Ishikawa (cell line): ENCODE measurements around the gene IRS2.

Experiments used
- CEBPB ChIP-seq: IDR thresholded peaks from 2 replicates; pipeline ENCODE4 v1.6.1; 2012
- CREB1 ChIP-seq: IDR thresholded peaks from 2 replicates; pipeline ENCODE4 v1.6.1; 2012; ENCODE audit warnings: low read depth
- EGR1 ChIP-seq: IDR thresholded peaks from 2 replicates; pipeline ENCODE4 v1.6.1; 2012
- EP300 ChIP-seq: IDR thresholded peaks from 2 replicates; pipeline ENCODE4 v1.6.1; 2012; ENCODE audit warnings: borderline replicate concordance
- FOXM1 ChIP-seq: IDR thresholded peaks from 2 replicates; pipeline ENCODE4 v1.6.1; 2012; ENCODE audit warnings: low read depth, borderline replicate concordance
- NFIC ChIP-seq: IDR thresholded peaks from 2 replicates; pipeline ENCODE4 v1.6.1; 2012
- RAD21 ChIP-seq: IDR thresholded peaks from 2 replicates; pipeline ENCODE4 v1.6.1; 2012; ENCODE audit warnings: low read depth
- TAF1 ChIP-seq: IDR thresholded peaks from 2 replicates; pipeline ENCODE4 v1.6.1; 2012; ENCODE audit warnings: low read depth, mild to moderate bottlenecking
- TCF12 ChIP-seq: IDR thresholded peaks from 2 replicates; pipeline ENCODE4 v1.6.1; 2012; ENCODE audit warnings: low read depth
- TEAD4 ChIP-seq: IDR thresholded peaks from 2 replicates; pipeline ENCODE4 v1.6.1; 2012
- YY1 ChIP-seq: IDR thresholded peaks from 2 replicates; pipeline ENCODE4 v1.6.1; 2012; ENCODE audit warnings: low read depth
- ZBTB7A ChIP-seq: IDR thresholded peaks from 2 replicates; pipeline ENCODE4 v1.6.1; 2012; ENCODE audit warnings: low read depth
- TF ChIP-seq, protein P1 (sequence below): IDR thresholded peaks from 2 replicates; pipeline ENCODE4 v1.6.1; 2012; ENCODE audit warnings: low read depth, mild to moderate bottlenecking
- TF ChIP-seq, protein P2 (sequence below): IDR thresholded peaks from 2 replicates; pipeline ENCODE4 v1.6.1; 2012
- TF ChIP-seq, protein P3 (sequence below): IDR thresholded peaks from 2 replicates; pipeline ENCODE4 v1.6.1; 2012

Gene IRS2

DNA sequence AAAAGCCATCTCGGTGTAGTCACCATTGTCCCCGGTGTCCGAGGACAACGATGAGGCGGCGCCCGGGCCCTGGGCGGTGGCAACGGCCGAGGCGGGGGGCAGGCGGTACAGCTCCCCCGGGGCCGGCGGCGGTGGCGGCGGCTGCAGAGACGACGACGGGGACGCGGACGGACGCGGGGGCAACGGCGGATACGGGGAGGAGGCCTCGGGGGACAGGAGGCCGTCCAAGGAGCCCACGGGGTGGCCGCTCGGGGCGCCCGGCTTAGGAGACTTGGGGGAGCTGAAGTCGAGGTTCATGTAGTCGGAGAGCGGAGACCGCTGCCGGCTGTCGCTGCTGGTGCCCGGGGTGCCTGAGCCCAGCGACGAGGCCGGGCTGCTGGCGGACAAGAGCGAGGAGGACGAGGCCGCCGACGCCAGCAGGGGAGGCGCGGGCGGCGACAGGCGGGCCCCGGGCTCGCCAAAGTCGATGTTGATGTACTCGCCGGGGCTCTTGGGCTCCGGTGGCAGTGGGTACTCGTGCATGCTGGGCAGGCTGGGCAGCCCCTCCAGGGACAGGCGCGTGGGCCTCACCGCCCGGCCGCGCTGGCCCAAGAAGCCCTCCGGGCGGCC, 3.5 kb downstream of the IRS2 start:
- TF ChIP-seq, protein P1, sequence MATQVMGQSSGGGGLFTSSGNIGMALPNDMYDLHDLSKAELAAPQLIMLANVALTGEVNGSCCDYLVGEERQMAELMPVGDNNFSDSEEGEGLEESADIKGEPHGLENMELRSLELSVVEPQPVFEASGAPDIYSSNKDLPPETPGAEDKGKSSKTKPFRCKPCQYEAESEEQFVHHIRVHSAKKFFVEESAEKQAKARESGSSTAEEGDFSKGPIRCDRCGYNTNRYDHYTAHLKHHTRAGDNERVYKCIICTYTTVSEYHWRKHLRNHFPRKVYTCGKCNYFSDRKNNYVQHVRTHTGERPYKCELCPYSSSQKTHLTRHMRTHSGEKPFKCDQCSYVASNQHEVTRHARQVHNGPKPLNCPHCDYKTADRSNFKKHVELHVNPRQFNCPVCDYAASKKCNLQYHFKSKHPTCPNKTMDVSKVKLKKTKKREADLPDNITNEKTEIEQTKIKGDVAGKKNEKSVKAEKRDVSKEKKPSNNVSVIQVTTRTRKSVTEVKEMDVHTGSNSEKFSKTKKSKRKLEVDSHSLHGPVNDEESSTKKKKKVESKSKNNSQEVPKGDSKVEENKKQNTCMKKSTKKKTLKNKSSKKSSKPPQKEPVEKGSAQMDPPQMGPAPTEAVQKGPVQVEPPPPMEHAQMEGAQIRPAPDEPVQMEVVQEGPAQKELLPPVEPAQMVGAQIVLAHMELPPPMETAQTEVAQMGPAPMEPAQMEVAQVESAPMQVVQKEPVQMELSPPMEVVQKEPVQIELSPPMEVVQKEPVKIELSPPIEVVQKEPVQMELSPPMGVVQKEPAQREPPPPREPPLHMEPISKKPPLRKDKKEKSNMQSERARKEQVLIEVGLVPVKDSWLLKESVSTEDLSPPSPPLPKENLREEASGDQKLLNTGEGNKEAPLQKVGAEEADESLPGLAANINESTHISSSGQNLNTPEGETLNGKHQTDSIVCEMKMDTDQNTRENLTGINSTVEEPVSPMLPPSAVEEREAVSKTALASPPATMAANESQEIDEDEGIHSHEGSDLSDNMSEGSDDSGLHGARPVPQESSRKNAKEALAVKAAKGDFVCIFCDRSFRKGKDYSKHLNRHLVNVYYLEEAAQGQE, result no peak
- TF ChIP-seq CREB1 (no peak), FOXM1 (no peak), EP300 (no peak), TEAD4 (no peak), TCF12 (no peak), NFIC (no peak), RAD21 (no peak), YY1 (no peak), TAF1 (no peak), ZBTB7A (no peak), CEBPB (no peak), EGR1 (no peak)
- TF ChIP-seq, protein P2, sequence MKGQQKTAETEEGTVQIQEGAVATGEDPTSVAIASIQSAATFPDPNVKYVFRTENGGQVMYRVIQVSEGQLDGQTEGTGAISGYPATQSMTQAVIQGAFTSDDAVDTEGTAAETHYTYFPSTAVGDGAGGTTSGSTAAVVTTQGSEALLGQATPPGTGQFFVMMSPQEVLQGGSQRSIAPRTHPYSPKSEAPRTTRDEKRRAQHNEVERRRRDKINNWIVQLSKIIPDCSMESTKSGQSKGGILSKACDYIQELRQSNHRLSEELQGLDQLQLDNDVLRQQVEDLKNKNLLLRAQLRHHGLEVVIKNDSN, result no peak
- TF ChIP-seq, protein P3, sequence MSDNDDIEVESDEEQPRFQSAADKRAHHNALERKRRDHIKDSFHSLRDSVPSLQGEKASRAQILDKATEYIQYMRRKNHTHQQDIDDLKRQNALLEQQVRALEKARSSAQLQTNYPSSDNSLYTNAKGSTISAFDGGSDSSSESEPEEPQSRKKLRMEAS, result no peak

DNA sequence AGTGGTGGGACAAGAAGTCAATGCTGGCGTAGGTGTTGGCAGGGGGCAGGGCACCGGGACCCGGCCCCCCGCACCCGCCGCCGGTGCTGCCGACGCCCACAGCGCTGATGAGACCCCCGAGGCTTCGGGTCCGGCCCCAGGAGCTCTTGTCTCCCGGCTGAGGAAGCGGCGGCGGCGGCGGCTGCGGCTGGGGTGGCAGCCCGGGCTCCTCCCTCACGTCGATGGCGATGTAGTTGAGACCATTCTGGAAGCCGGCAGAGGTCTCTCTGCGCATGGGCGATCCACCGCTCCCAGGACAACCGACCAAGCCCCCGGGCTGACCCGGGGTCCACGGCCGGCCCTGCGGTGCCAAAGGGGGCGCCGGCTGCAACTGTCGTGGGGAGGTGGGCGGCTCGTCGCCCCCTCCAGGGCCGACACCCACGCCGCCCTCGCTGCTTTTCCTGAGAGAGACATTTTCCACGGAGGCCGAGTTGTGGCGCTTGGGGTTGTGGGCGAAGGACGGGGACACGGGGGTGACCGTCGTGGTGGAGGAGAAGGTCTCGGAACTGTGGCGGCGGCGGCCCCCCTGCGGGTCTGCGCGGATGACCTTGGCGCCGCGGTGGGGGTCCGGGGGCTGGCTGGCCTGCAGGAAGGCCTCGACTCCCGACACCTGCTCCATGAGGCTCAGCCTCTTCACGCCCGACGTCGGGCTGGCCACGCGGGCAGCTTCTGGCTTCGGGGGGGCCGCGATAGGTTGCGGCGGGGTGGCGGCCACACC, 4.1 kb downstream of the IRS2 start:
- TF ChIP-seq RAD21 (no peak), EP300 (no peak), CREB1 (no peak), TCF12 (no peak), CEBPB (no peak), ZBTB7A (no peak), EGR1 (no peak), TAF1 (no peak), NFIC (no peak), YY1 (no peak), TEAD4 (no peak), FOXM1 (no peak)
- TF ChIP-seq, protein P2, result no peak
- TF ChIP-seq, protein P3, result no peak
- TF ChIP-seq, protein P1, result no peak

DNA sequence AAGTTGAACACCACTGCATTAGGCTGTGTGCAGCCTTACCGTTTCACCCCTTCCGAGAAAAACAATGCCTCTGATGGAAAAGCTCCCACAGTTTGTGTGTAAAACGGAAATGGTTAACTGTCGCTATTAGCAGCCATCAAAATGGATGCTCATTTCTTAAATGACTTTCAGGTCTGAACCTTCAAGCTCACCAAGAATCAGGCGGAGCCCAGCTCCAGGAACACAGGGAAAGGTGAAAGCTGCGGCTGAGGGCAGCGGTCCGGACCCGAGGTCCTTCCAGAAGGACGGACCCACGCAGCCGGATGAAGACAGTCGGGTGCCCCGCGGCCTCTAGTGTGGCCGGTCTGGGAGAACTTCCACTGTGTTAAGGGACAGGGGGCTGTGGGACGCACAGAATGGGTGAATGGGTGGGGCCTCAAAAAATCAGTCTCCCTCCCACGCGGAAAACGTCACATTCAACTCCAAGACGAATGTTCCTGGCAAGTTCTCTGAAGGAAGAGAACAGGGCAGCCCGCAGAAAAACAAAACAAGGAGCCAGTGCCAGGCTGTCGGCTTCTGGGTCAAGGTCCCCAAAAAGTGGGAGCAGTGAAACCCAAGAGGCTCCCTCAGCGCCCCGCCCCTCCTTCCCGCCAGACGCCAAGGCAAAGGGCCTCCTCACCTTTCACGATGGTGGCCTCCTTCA, 4.9 kb downstream of the IRS2 start:
- TF ChIP-seq, protein P2, result no peak
- TF ChIP-seq, protein P3, result no peak
- TF ChIP-seq EGR1, result no peak
- TF ChIP-seq NFIC, result no peak
- no peak for TF ChIP-seq EP300
- TF ChIP-seq TCF12, result no peak
- TF ChIP-seq YY1, result no peak
- TF ChIP-seq TEAD4, result no peak
- no peak for TF ChIP-seq RAD21
- TF ChIP-seq CEBPB, result no peak
- no peak for TF ChIP-seq TAF1
- TF ChIP-seq, protein P1, result no peak
- no peak for TF ChIP-seq CREB1
- no peak for TF ChIP-seq ZBTB7A
